ENCODE results near the gene FAM24B.

DNA sequence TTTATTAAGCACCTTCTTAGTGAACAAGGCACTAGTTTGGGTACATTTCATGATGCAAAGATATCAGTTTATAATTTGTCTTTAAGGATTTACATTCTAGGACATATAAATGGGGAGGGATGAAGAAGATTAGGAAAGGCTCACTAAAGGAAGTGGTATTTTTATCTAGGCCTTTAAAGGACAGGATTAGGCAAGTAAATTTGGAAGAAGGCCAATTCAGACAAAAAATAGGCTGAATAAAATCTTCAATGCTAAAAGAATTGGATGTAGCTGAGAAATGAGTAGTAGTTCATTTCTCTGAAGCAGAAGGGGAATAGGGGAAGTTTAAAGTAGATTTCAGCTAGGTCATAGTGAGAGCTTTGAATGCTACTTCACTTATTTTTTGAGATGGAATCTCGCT, 4.8 kb upstream of the FAM24B start:
- TF ChIP-seq, protein P1, sequence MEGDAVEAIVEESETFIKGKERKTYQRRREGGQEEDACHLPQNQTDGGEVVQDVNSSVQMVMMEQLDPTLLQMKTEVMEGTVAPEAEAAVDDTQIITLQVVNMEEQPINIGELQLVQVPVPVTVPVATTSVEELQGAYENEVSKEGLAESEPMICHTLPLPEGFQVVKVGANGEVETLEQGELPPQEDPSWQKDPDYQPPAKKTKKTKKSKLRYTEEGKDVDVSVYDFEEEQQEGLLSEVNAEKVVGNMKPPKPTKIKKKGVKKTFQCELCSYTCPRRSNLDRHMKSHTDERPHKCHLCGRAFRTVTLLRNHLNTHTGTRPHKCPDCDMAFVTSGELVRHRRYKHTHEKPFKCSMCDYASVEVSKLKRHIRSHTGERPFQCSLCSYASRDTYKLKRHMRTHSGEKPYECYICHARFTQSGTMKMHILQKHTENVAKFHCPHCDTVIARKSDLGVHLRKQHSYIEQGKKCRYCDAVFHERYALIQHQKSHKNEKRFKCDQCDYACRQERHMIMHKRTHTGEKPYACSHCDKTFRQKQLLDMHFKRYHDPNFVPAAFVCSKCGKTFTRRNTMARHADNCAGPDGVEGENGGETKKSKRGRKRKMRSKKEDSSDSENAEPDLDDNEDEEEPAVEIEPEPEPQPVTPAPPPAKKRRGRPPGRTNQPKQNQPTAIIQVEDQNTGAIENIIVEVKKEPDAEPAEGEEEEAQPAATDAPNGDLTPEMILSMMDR (conservative IDR thresholded peaks at IDR 0.05 in 1 of 2, IDR thresholded peaks at IDR 0.05 in 1 of 2; ENCODE audit: extremely low read depth in 1 of 2, insufficient read depth in 1 of 2, low read depth in 1 of 2, low read length in 2 of 2), result no peak
- TF ChIP-seq EZH2 (IDR thresholded peaks at IDR 0.05; ENCODE audit: borderline replicate concordance, low read length), result no peak

All from mammary epithelial cell (primary cell).